Brain microvascular endothelial cell (primary cell): ENCODE measurements around the gene EXOC6B.
A peak's percentile ranks its signal among the peaks of the same experiment; 100 is the strongest.

ENCODE experiments used
- DNase-seq: peaks from one replicate; pipeline ENCODE4 v3.0.0-alpha.2; 2020
- H3K27ac ChIP-seq: fragments of 250-450 bp; sonication (Bioruptor Pico); 2 replicates; pipeline ENCODE4 v1.5.1; 2020; ENCODE audit warnings: mild to moderate bottlenecking, moderate library complexity
- H3K27me3 ChIP-seq: fragments of 250-450 bp; sonication (Bioruptor Pico); replicated peaks from 2 replicates; pipeline ENCODE4 v1.5.1; 2020; ENCODE audit warnings: mild to moderate bottlenecking
- H3K36me3 ChIP-seq: fragments of 250-450 bp; sonication (Bioruptor Pico); replicated peaks from 2 replicates; pipeline ENCODE4 v1.5.1; 2020; ENCODE audit warnings: mild to moderate bottlenecking
- H3K4me3 ChIP-seq: 2 replicates; pipeline ENCODE4 v1.5.1; 2011; ENCODE audit warnings: low read depth, mild to moderate bottlenecking, control low read depth, low read length, moderate library complexity
- CTCF ChIP-seq: IDR thresholded peaks from 2 replicates; pipeline ENCODE4 v1.5.1; 2011; ENCODE audit warnings: low read depth, mild to moderate bottlenecking, moderate library complexity, low read length, control low read depth, inconsistent platforms; ENCODE audit errors: missing control alignments
- in situ Hi-C: cut with HindIII; loops from 2 replicates; pipeline ENCODE4 v1.10.0; 2017; ENCODE audit warnings: low sequenced_read_pairs, low pct_ligation_motif_present

Gene EXOC6B

GRCh38 chr2:72827966-72828646 is 2.3 kb upstream of the EXOC6B start:
- no peak for TF ChIP-seq CTCF
- Histone ChIP-seq H3K36me3 (no peaks in the 10 kb centered on the region), H3K4me3 (no peak overlapping the region), H3K27me3 (no peaks in the 10 kb centered on the region), H3K27ac (no peak overlapping the region)
- in situ Hi-C loops: no loop called here
- DNase-seq: peak; percentile 36

- Histone ChIP-seq H3K36me3 (no peaks in the 10 kb centered on the region), H3K27me3 (no peaks in the 10 kb centered on the region), H3K27ac (no peak overlapping the region), H3K4me3 (no peak overlapping the region)
- no peak for TF ChIP-seq CTCF
- no peak for DNase-seq
- in situ Hi-C loops: no loop called here
Observed at GRCh38 chr2:72827487-72827886, 1.7 kb upstream of the EXOC6B start.

- peak overlapping the region; percentile 90 for H3K4me3 ChIP-seq
- no peak overlapping the region for H3K27ac ChIP-seq
- H3K27me3 ChIP-seq: no peaks in the 10 kb centered on the region
- H3K36me3 ChIP-seq: no peaks in the 10 kb centered on the region
- no peak for DNase-seq
- TF ChIP-seq CTCF: no peak
- in situ Hi-C loops: no loop called here
Observed at GRCh38 chr2:72826156-72826477, 284 bp upstream of the EXOC6B start.

GRCh38 chr2:72824224-72824842 is 1.5 kb downstream of the EXOC6B start:
- Histone ChIP-seq H3K27ac (no peak overlapping the region), H3K36me3 (no peaks in the 10 kb centered on the region), H3K4me3 (peak overlapping the region; percentile 90), H3K27me3 (no peaks in the 10 kb centered on the region)
- TF ChIP-seq CTCF: no peak
- peak; percentile 21 for DNase-seq
- in situ Hi-C loops: no loop called here

GRCh38 chr2:72822794-72823193 is 3.0 kb downstream of the EXOC6B start:
- no peak for TF ChIP-seq CTCF
- Histone ChIP-seq H3K27ac (no peak overlapping the region), H3K36me3 (no peaks in the 10 kb centered on the region), H3K4me3 (no peak overlapping the region), H3K27me3 (no peaks in the 10 kb centered on the region)
- no peak for DNase-seq
- in situ Hi-C loops: no loop called here

GRCh38 chr2:72821983-72822382 is 3.9 kb downstream of the EXOC6B start:
- no peak overlapping the region for H3K4me3 ChIP-seq
- in situ Hi-C loops: no loop called here
- no peak overlapping the region for H3K27ac ChIP-seq
- no peaks in the 10 kb centered on the region for H3K36me3 ChIP-seq
- DNase-seq: no peak
- TF ChIP-seq CTCF: no peak
- H3K27me3 ChIP-seq: no peaks in the 10 kb centered on the region
